Cerebellar cortex (tissue), 1 donor: Measurements from ENCODE around the gene OPTN.
"Not testable (repeated sequence)": the region's sequence is repeated elsewhere in the genome, so short reads cannot be mapped to it uniquely, and the experiment has no call there.

Source experiments
- DNase-seq: peaks from one replicate; pipeline ENCODE4 v3.0.0-alpha.2; 2015; ENCODE audit warnings: low spot score

OPTN gene

DNA sequence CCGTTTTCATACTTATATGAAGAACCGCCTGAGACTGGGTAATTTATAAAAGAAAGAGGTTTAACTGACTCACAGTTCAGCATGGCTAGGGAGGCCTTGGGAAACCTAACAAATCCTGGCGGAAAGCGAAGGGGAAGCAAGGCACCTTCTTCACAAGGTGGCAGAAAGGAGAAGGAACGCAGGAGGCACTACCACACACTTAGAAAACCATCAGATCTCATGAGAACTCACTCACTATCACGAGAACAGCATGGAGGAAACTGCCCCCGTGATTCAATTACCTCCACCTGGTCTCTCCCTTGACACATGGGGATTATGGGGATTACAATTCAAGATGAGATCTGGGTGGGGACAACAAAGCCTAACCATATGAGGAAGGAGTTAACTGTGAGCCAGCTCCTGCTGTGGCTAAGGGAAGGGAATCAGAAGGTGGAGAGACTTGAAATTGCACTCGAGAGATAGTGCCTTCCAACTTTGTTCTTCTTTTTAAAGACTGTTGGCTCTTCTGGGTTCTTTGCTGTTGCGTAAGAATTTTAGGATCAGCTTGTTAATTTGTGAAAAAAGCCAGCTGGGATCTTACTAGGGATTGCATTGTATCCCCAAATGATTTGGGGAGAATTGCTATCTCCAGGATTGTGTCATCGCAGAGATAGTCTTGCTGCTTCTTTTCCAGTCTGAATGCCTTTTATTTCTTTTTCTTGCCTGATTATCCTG is 21.0 kb downstream of the OPTN start:
- DNase-seq: no peak

DNA sequence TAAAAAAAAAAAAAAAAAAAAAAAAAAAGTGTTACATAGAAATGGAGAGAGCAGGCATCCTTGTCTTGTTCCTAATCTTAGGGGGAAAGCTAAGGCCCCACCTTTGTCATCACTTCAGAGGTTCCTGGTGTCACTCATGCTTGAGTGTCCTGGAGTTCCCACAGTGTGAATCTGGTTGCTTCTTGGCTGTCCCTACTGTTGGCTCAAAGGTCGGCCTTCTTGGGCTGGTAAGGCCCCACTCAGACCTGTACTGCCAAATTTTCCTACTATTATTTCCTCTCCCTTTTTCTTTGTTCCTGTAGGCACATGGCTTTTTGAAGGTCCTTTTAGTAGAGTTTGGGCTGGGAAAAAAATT is 21.5 kb downstream of the OPTN start:
- DNase-seq: no peak

DNA sequence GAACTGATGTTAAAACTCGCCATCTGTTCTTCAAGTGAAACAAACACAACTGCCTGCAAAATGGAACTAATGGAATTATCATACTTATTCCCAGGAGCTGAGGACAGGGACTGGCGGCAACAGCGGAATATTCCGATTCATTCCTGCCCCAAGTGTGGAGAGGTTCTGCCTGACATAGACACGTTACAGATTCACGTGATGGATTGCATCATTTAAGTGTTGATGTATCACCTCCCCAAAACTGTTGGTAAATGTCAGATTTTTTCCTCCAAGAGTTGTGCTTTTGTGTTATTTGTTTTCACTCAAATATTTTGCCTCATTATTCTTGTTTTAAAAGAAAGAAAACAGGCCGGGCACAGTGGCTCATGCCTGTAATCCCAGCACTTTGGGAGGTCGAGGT is 36.7 kb downstream of the OPTN start:
- DNase-seq: no peak

DNA sequence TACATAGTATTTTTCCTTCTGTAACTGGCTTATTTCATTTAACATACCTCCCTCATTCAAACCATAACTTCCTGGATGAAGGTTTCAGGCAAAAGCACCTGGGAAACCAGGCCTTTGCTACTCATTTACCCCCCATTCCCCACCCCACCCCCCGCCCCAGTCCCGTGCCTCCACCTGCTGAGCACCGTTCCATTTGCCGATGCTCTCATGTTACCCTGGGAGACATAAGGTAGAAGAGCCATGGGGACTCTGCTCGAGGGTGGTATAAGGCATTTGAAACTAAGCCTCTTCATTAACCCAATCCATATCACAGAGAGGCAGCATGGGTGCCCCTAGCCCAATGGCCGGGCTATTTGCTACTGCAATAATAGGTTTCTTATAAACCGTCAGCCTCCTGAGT is 39.2 kb downstream of the OPTN start:
- no peak for DNase-seq

DNA sequence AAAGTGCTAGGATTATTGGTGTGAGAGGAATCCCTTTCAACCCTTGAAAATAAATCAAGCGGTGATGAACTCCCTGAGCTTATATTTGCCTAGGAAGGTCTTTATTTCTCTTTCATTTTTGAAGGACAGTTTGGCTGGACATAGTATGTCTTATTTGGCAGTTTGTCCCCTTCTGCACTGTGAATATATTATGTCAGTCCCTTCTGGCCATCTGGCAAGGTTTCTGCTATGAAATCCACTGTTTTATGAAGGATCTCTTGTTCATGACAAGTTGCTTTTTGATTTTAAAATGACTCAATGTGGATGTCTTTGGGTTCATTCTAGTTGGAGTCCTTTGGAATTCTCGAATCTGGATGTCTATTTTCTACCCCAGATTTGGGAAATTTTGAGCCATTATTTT is 39.7 kb downstream of the OPTN start:
- peak; percentile 52 for DNase-seq

DNA sequence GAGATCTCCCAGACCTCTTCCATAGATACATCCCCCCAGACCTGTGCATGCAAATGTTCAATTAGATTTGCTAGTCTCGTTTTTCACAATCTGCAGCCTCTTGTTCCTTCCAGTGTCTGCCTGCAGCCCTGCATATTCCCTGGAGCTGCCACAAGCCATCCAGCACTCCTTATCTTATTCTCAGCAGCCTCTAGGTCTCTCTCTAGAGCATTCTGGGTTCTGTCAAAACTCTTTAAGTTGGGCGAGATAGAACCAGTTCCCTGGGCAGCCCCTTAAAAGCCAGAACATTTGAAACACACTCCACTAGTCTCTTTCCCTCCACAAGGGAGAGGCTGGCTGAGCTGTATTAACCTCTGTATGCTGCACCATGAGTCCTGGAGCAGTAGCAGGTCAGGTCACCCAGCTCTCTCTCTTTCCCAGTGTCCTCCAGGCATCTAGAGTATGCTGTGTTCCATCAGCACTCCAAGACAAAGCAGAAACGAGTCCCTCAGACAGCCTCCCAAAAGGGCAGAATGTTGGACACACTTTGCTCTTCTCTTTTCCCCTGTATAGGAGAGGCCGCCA is 40.7 kb downstream of the OPTN start:
- no peak for DNase-seq

DNA sequence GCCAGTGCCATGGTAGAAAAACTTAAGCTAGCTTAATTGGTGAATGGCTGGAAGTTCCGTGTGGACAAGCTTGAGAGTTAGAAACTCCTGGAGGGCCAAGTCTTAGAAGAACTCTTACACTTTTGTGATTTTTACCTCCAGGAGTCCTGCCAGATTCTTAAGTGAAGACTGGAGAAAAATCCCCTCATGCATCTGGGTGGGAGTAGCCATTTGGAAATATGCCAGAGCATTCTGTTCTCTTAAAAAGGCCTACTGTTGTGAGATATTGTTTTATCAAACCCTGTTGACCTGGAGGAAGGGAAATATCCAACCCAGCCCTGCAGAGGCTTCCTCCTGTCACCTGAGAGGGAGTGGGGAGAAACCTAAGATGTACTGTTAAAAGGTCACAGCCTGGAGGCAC is 43.8 kb downstream of the OPTN start:
- DNase-seq: no peak

DNA sequence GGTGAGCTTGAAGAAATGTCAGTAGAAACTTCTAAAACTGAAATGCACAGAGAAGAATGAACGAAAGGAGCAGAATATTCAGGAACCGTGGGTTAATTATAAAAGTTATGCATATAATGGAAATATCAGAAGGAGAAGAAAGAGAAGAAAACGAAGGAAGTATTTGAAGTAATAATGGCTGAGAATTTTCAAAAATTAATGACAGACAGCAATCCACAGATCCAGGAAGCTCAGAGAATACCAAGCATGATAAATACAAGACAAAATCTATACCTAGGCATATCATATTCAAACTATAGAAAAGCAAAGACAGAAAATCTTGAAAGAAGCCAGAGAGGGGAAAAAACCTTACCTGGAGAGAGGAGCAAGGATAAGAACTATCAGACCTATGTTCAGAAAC is 44.9 kb downstream of the OPTN start:
- DNase-seq: no peak

DNA sequence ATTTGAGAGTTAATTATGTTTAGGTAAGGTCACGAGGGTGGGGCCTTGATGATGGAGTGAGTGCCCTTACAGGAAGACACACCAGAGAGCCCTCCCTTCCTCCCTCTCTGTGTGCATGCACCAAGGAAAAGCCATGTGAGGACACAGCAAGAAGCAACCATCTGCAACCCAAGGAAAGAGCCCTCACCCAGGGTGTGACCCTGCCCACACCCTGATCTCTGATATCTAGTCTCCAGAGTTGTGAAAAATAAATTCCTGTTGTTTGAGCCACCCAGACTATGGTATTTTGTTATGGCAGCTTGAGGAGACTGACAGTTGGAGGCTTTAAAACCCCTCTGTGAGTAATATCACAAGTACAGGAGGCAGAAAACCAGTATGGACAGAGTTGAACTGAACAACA is 46.4 kb downstream of the OPTN start:
- no peak for DNase-seq

DNA sequence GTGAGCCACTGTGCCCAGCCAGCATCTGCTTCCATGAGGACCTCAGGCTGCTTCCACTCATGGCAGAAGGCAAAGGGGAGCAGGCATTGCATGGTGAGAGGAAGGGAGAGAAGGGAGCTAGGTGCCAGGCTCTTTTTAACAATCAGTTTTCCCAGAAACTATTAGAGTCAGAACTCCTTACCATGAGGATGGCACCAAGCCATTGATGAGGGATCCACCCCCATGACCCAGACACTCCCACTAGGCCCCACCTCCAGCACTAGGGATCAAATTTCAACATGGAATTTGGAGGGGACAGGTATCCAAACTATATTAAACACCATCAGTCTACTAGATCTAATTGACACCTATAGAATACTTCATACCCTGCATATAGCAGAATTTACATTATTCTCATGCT is 47.2 kb downstream of the OPTN start:
- DNase-seq: no peak

DNA sequence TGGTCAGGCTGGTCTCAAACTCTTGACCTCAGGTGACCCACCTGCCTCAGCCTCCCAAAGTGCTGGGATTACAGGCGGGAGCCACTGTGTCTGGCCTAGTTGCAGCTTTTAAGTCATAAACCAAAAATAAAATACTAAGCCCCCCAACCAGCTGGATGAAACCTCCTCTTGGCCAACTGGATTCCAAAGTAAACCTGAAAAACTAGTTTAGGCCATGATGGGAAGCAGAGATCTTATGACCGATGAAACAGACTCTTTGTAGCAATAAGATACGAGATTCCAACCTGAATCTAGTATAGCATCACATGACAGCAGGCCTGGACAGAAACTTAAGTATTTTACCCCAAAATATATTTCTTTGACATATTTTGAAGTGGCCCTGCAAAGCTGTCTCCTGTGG is 52.3 kb downstream of the OPTN start:
- DNase-seq: no peak

DNA sequence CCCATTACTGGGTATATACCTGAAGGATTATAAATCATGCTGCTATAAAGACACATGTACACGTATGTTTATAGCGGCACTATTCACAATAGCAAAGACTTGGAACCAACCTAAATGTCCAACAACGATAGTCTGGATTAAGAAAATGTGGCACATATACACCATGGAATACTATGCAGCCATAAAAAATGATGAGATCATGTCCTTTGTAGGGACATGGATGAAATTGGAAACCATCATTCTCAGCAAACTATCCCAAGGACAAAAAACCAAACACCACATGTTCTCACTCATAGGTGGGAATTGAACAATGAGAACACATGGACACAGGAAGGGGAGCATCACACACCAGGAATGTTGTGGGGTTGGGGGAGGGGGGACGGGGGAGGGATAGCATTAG is 55.9 kb downstream of the OPTN start:
- not testable (repeated sequence) for DNase-seq

DNA sequence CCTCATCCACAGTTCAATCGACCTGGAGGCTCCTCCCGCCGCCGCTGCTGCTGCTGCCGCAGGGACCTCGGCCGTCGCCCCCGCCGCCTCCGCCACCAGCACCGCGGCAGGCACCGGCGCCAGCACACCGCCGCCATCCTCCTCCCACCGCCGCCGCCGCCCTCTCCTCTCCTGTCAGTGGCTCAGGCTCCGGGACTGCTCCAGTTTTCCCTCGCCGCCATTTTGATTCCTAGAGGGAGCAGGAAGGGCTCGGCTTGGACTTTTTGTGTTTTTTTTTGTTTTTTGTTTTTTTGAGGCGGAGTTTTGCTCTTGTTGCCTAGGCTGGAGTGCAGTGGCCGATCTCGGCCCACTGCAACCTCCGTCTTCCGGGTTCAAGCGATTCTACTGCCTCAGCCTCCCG is 58.4 kb downstream of the OPTN start:
- DNase-seq: no peak

DNA sequence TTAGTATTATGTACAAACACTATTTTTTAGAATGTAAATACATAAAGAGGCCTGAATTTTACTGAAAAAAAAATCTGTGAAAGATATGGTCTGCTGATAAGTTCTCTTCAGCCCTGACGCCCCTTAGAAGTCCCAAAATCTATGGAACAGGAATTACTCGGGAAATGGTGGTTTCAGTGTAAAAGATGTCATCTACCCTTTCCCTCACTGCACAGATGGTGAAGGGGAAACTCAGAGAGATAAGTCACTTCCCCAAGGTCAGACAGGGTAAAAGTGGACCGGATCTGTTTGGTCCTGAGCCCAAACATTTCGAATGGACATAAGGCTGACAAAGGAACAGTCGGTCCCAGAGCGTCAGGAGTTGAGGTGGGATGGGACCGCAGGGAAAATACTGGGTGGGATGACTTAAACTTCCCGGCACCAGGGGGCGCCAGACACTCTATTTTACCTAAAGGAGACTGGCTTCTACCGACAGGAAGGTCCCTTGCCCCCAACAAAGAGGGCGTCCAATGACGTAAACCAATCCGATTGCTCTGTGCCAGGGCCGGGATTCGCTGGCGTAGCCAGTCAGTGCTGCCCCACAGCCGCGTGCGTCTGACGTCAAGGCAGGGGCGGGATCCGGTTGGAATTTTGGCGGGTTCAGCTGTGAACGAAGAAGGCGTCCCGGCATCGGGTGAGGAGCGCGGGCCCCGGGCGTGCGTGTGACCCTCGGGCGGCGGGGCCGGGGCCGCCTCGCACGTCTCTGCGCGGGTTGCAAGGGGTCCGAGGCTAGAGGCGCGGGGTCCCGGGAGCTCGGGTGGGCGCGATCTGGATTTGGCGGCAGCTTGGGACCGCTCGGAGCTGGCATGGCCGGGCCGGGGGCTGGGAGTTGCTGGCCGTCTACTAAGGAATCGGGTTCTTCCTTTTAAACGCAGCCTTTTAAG is 61.2 kb downstream of the OPTN start, which contains the start of gene MCM10:
MCM10 (plus strand) TSS at position 625 of the 923 bp plus-strand sequence. CDS start 2,645 bp downstream, outside the sequence.
- DNase-seq: peak; percentile 100

DNA sequence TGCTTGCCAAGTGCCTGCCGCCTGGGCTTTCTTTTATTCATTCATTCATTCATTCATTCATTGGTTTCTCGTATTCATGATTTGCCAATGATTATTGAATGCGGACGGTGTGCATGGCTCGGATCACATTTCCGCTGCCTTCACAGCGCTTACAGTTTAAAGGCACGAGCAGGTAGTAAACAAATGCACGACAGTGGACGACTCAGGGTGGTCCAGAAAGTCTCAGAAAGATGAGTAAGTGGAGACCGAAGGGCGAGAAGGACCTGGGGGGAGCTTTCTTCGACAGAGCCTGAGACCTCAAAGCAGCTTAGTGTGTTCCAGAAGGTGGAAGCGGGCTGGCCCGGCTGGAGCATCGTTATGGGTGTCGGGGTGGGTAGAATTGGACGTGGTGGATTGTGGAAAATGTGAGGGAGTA is 61.9 kb downstream of the OPTN start:
- DNase-seq: peak; percentile 14

DNA sequence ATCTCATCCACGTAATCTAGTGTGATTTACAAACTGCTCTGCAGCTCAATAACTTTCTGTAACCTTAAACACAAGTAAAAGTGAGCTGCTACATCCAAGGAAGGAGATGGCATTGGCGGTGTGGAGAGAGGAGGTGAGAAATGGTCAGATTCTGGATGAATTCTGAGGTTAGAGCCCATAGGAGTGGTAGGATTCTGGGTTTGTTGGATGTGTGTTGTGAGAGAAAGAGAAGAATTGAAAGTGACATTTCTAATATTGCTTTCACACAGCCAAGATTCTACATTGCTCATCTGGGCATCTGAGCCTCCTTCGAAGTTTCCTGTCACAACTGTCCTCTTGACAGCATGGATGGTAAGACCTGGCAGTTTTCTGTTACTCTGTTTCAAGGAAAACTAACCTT is 63.9 kb downstream of the OPTN start:
- DNase-seq: no peak

DNA sequence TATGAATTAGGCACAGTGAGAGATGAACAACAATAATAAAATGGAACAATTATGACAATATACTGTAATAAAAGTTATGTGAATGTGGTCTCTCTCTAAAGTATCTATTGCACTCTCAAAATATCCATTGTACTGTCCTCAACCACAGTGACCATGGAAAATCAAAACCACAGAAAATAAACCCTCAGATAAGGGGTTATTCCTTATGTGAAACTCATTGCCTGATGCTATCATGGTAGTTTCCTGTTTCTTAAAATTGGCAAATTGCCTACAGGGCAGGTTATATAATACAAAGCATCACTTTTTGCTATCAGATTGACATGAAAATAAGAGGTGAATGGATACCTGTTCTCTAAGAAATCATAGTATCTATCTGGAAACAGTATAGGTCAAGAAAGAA is 65.2 kb downstream of the OPTN start:
- no peak for DNase-seq

DNA sequence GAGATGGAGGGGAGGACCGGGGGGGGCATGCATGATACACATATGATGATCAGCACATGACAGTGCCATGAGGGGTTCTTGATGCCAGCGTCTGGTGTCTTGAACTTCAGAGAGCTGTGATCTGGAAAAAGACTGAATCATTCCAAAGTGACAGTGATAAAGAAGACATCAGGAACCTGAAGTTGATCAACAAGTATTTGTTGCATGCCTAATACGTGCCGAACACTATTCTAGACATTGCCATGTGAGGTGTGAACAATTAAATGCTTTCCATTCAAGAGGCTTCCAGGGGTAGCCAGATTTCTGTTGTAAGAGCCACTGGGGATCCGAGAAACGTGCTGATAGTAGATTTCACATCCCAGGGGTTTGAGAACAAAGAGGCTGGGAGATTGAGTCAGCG is 67.6 kb downstream of the OPTN start:
- no peak for DNase-seq

DNA sequence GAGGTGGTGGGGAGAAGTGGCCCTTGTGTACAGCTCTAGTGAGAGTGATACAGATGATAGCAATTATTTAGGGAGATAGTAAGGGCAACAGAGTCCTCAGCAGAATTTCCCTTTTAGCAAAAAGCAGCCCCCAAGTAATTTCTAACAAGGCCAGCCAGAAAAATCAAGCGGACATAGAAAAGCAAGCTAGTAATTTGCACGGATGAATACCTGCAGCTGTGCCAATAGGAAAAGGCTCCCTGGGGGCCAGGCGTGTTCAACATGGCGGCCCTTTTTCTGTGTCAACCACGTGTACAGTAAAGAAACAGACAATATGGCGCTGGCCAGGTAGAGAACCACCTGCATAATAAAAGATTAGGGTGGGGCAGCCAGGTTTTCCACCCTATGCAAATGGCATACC is 68.8 kb downstream of the OPTN start:
- no peak for DNase-seq

DNA sequence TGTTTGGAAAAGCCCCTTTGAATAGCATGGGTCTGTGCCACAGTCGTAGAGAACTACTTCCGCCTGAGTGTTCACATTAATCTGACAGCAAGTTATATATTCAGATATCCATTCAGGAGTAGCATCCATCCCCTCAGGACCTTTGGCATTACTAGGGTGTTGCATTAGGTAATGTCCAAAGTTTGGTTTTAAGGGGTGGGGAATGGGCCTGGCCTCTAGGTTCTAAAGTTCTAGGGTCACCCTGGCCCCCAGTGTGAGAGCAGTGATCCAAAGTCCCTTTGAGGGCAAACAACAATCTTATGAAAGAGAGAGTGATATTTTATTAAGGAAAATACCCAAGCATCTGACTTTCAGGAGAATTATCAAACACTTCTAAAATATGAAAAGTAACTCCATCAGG is 73.7 kb downstream of the OPTN start:
- no peak for DNase-seq

DNA sequence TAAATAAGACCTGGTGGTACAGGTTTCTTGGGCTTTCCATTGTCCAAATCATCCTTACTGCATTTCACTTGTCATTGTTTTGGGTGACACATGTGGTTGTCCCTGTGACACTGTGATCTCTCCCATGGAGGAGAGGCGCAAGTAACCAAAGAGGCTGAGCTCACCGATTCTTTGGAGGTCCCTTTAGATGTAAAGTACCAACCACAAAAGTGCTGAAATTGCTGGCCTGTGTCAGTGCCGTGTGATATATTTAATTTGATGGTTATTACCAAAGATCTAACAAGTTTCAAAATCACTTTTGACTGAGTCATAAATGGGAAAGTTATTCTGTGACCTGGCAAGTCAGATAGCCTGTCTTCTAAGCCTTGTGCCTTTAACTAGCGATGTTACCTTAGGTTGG is 80.8 kb downstream of the OPTN start:
- DNase-seq: no peak

DNA sequence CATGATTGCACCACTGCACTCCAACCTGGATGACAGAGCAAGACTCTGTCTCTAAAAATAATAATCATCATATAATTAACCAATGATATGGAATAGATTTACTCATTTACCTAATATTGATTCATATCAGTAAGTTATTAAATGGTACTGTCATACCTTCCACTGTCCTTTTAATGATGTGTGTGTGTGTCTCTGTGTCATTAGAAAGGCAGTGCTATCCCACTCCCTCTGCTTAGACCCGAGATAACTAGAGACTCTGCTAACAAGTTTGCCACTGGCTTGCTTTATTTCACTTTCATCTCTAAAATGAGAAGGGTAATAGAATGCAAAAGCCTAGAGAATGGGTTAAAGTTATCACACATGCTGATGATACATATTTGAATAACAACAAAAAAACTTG is 82.5 kb downstream of the OPTN start:
- DNase-seq: no peak

DNA sequence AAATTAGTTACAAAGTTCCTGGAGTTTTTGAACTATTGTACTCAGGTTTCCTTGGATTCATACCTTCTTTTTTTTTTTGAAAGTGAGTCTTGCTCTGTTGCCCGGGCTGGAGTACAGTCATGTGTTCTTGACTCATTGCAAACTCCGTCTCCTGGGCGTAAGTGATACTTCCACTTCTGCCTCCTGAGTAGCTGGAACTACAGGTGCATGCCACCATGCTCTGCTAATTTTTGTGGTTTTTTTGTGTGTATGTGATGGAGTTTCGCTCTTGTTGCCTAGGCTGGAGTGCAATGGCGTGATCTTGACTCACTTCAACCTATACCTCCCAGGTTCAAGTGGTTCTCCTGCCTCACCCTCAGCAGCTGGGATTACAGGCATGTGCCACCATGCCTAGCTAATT is 83.7 kb downstream of the OPTN start:
- no peak for DNase-seq
